ENCODE data around the gene ARRDC1. TPM values are rescaled to one million over a fixed set of nuclear protein-coding genes. Genes with fewer than 3 reads are reported as not detected.
"Not testable (repeated sequence)": the region's sequence is repeated elsewhere in the genome, so short reads cannot be mapped to it uniquely, and the experiment has no call there.

The ARRDC1 gene
- total RNA-seq, 1 donor from 2014 or later = 12.9 TPM

- no peak overlapping the region for H3K4me3 ChIP-seq
Measured at GRCh38 chr9:137564134-137564533, 41.4 kb upstream of the ARRDC1 start.

GRCh38 chr9:137564817-137565411 lies 40.6 kb upstream of the ARRDC1 start:
- H3K79me2 ChIP-seq (ENCODE audit: low read depth) = no peaks in the 10 kb centered on the region
- no peaks in the 10 kb centered on the region for H3K27me3 ChIP-seq
- Mint-ChIP-seq H3K4me3 (no peak overlapping the region), H3K36me3 (peaks cover 32% of the 10 kb centered on the region), H3K27ac (no peak overlapping the region), H3K4me1 (no peaks in the 10 kb centered on the region), H3K9me3 (no peaks in the 10 kb centered on the region), H3K27me3 (ENCODE audit: insufficient read depth, low read depth) (no peaks in the 10 kb centered on the region)
- H3K4me3 ChIP-seq = no peak overlapping the region
- TF ChIP-seq CTCF (IDR thresholded peaks at IDR 0.05) = no peak
- no peak for TF ChIP-seq EZH2 (IDR thresholded peaks at IDR 0.05)
- TF ChIP-seq EZH2phosphoT487 (IDR thresholded peaks at IDR 0.05) = no peak
- DNase-seq (ENCODE audit: low spot score) = no peak
- H4K20me1 ChIP-seq (ENCODE audit: low read depth) = no peaks in the 10 kb centered on the region
- no peaks in the 10 kb centered on the region for H3F3A ChIP-seq (ENCODE audit: low read depth)
- no peak overlapping the region for H2AFZ ChIP-seq (replicated peaks)
- no peaks in the 10 kb centered on the region for H3K36me3 ChIP-seq
- no peak overlapping the region for H3K27ac ChIP-seq
- H3K9me3 ChIP-seq (ENCODE audit: low read depth) = no peaks in the 10 kb centered on the region
- H3K4me2 ChIP-seq = no peak overlapping the region
- H3K9ac ChIP-seq = no peak overlapping the region
- H3K4me1 ChIP-seq = no peaks in the 10 kb centered on the region

More at GRCh38 chr9:137564134-137564533, 41.4 kb upstream of the ARRDC1 start:
- DNase-seq (ENCODE audit: low spot score) = no peak
- Histone ChIP-seq H3K79me2 (ENCODE audit: low read depth) (no peaks in the 10 kb centered on the region), H3K4me1 (no peaks in the 10 kb centered on the region), H3K9ac (no peak overlapping the region), H4K20me1 (ENCODE audit: low read depth) (no peaks in the 10 kb centered on the region), H2AFZ (replicated peaks) (no peak overlapping the region), H3K36me3 (no peaks in the 10 kb centered on the region), H3K9me3 (ENCODE audit: low read depth) (no peaks in the 10 kb centered on the region), H3K27me3 (no peaks in the 10 kb centered on the region), H3K4me2 (no peak overlapping the region), H3F3A (ENCODE audit: low read depth) (no peaks in the 10 kb centered on the region), H3K27ac (no peak overlapping the region)
- H3K27me3 Mint-ChIP-seq (ENCODE audit: insufficient read depth, low read depth) = no peaks in the 10 kb centered on the region
- no peak overlapping the region for H3K4me3 Mint-ChIP-seq
- no peaks in the 10 kb centered on the region for H3K4me1 Mint-ChIP-seq
- no peaks in the 10 kb centered on the region for H3K9me3 Mint-ChIP-seq
- H3K27ac Mint-ChIP-seq = no peak overlapping the region
- peaks cover 37% of the 10 kb centered on the region for H3K36me3 Mint-ChIP-seq
- TF ChIP-seq EZH2phosphoT487 (IDR thresholded peaks at IDR 0.05) (no peak), EZH2 (IDR thresholded peaks at IDR 0.05) (no peak)

- not testable (repeated sequence) for H4K20me1 ChIP-seq (ENCODE audit: low read depth); H3K4me2 ChIP-seq; H3K27me3 ChIP-seq; H3K27ac ChIP-seq; H3K9ac ChIP-seq; H3K4me1 ChIP-seq; H3K9me3 ChIP-seq (ENCODE audit: low read depth); H3F3A ChIP-seq (ENCODE audit: low read depth); H3K4me3 Mint-ChIP-seq; H3K4me1 Mint-ChIP-seq; H3K4me3 ChIP-seq; H3K27ac Mint-ChIP-seq; H3K27me3 Mint-ChIP-seq (ENCODE audit: insufficient read depth, low read depth); H2AFZ ChIP-seq (replicated peaks); DNase-seq (ENCODE audit: low spot score); H3K36me3 ChIP-seq; H3K79me2 ChIP-seq (ENCODE audit: low read depth); H3K9me3 Mint-ChIP-seq
- peaks cover 31% of the 10 kb centered on the region for H3K36me3 Mint-ChIP-seq
Measured at GRCh38 chr9:137568445-137568844, 37.0 kb upstream of the ARRDC1 start.

- H3K9me3 ChIP-seq (ENCODE audit: low read depth) = no peaks in the 10 kb centered on the region
- no peaks in the 10 kb centered on the region for H3K9me3 Mint-ChIP-seq
- H3K36me3 ChIP-seq = no peaks in the 10 kb centered on the region
- no peak overlapping the region for H3K4me3 ChIP-seq
- H3K27ac Mint-ChIP-seq = no peak overlapping the region
- no peak overlapping the region for H3K27ac ChIP-seq
- H3K79me2 ChIP-seq (ENCODE audit: low read depth) = no peaks in the 10 kb centered on the region
- H3K4me2 ChIP-seq = no peak overlapping the region
- no peaks in the 10 kb centered on the region for H3K4me1 ChIP-seq
- H3K9ac ChIP-seq = no peak overlapping the region
- no peaks in the 10 kb centered on the region for H3F3A ChIP-seq (ENCODE audit: low read depth)
- peaks cover 5% of the 10 kb centered on the region for H3K27me3 Mint-ChIP-seq (ENCODE audit: insufficient read depth, low read depth)
- no peak overlapping the region for H3K4me3 Mint-ChIP-seq
- no peaks in the 10 kb centered on the region for H3K27me3 ChIP-seq
- H3K4me1 Mint-ChIP-seq = no peaks in the 10 kb centered on the region
- H3K36me3 Mint-ChIP-seq = peaks cover 21% of the 10 kb centered on the region
- TF ChIP-seq EZH2 (IDR thresholded peaks at IDR 0.05) = no peak
- TF ChIP-seq CTCF (IDR thresholded peaks at IDR 0.05) = no peak
- no peak for TF ChIP-seq EZH2phosphoT487 (IDR thresholded peaks at IDR 0.05)
- H4K20me1 ChIP-seq (ENCODE audit: low read depth) = no peaks in the 10 kb centered on the region
- H2AFZ ChIP-seq (replicated peaks) = no peak overlapping the region
- no peak for DNase-seq (ENCODE audit: low spot score)
Measured at GRCh38 chr9:137569609-137570203, 35.8 kb upstream of the ARRDC1 start.
